Daoy (cell line): ENCODE results near the gene CCT2. TPM values are rescaled to one million over a fixed set of nuclear protein-coding genes. Genes with fewer than 3 reads are reported as not detected.
A peak's percentile ranks its signal among the peaks of the same experiment; 100 is the strongest.

Experiments
- DNase-seq: peaks from one replicate; pipeline ENCODE4 v3.0.0-alpha.2; 2015; ENCODE audit warnings: low read depth
- total RNA-seq: library from RNA; depleted of rRNA; stranded (reverse); fragments of >200 nt; shearing (Covaris generic); gene quantifications from 2 replicates; pipeline ENCODE4 v1.2.3, GENCODE V29; 2014; rRNA removed

The CCT2 gene
- total RNA-seq: 735 and 797 TPM in 2 replicates

DNA sequence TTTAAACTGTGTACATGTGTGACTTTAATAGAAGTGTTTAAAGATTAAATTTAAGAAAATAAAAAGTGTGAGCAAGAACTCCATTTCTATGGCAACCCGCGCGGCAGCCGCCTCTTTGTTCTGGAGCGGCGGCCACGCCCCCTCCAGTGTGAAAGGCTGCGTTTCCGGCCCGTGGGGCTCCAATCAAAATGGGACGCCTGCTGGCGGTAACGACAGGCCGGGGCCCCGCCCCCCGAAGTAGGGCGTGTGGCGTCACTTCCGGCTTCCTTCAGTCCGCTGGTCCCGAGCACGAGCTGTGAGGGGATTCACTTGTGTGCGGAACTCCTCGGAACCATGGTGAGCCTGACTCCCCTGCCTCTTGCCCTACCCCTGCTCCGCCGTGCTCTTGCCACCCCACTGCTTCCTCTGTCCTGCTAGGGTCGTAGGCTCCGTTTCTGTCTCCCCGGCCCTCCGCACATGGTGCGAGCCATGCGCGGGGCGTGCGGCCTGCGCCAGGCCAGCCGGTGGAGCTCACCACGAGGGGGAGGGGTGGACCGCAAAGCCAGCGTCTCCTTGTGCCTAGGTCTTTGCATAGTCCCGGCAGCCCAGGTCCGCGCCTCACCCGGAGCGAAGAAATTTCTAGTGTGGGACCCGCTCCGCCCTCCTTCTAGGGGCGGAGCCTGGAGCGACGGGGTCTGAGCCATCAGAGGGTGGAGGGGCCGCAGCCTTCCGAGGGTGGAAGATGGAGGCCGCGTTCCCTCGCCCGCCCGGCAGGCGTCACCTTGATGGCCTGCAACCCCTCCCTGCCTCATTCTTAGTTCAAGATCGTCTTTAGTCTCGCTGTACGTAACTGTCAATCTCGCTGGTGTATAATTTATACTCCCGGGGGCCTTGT, at the start of gene CCT2:
Gene CCT2, plus strand, starts transcription at position 271 of the 874 bp plus-strand sequence. Its CDS starts 63 bp downstream, at position 334.
- DNase-seq: peak; percentile 98

DNA sequence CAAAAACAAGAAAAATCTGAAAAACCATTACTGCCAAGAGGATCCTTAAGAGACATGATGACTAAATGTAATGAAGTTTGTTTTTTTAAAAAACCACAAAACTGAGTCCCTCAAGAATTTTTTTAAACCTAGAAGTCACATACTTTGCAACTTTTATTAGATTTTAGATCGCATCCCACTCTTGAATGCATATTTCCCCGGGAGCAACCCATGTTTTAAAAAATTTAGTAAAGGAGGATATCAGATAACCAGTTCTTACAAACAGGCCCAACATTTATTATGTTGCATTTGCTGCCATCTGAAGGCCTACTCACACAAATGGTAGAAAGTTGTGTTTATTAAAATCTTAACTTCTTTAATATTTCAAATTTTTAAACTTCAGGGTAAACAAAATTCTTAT, 44.3 kb upstream of the CCT2 start:
- DNase-seq: no peak

DNA sequence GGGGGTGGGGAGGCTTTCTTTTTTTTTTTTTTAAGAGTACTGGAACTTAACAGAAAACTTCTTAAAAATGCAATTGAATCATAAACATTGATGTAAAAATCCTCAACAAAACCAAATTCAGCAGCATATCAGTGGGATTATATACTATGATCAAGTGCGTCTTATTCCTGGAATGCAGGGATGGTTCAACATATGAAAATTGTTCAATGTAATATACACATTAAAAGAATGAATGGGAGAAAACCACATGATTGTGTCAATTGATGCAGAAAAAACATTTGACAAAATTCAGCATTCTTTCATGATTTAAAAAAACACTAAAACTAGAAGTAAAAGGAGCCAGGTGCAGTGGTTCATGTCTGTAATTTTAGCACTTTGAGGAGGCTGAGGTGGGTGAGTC, 41.2 kb upstream of the CCT2 start:
- no peak for DNase-seq

- no peak for DNase-seq
Observed at GRCh38 chr12:69545081-69545480, 40.2 kb upstream of the CCT2 start.

GRCh38 chr12:69546693-69547438, 38.4 kb upstream of the CCT2 start:
- DNase-seq: no peak

DNA sequence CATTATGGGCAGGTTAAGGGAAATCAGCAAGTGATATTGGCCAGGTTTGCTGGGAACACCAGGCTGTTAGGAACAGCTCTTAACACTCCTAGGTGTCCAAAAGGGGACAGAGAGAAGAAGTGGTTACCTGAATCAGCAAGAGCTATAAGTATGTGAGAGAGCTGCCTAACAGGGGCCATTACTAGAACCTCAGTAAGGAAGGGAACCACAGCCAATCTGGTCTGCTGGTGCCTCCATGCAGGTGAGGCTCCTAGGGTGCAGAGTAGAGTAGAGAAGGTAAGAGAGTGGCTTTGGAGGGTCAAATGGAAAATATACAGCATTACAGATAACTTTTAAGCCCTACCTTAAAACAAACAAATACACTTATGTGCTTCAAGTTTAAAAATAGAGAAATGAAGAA, 36.6 kb upstream of the CCT2 start:
- DNase-seq: no peak

DNA sequence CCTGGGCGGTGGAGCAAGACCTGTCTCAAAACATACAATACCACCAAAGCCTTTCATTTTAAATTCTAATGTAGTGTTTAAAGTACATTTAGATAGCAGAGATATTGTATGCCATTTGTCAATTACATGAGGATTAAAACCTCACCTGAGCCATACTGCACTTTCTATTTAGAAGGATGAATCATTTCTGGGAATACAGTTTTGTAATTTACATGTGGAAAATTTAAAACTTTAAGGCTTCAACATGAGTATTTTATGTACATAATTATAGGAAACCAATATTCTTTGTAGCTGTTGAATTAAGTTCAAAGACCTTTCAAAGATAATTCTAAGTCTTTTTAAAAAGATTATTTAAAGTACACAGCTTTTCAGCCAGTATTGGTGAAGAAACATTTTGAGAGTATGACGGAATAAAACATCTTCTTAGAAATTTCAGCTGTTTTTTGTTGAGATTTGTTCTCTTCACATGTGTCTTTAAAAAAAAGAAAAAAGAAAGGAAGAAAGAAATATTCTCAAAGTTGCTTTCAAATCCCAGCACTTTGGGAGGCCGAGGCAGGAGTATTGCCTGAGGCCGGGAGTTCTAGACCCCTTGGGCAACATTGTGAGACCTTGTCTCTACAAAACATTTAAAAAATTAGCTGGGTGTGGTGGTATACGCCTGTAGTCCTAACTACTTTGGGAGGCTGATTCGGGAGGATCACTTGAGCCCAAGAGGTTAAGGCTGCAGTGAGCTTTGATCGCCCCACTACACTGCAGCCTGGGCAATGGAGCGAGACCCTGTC, 34.5 kb upstream of the CCT2 start:
- no peak for DNase-seq

DNA sequence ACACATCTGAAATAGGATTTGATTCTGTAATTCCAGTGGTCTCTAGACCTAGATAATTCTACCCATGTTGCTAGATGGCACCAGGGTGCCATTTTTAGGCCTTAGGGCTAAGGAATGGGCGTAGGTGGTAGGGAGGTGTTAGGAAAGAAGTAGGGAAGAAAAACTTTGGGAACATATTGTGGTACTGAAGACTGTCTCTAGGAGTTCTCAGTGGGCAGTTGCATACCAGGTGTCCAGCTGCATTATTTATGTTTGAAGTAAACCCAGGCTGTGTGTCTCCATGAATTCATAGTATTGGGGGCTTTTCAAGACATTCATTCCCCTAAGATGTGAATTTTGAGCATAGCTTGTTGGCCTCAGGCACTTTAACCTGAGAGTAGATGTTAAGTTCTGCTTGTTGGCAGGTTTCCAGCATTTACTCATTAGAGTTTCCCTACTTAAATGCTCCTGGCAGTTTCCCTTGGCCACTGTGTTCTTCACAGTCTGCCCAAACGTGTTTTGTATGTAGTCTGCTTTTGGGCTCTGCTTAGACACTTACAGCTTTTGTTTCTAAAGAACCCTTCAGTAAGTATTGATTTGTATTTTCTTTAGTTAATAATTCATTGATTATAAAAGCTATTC, 31.5 kb upstream of the CCT2 start:
- DNase-seq: peak; percentile 56

DNA sequence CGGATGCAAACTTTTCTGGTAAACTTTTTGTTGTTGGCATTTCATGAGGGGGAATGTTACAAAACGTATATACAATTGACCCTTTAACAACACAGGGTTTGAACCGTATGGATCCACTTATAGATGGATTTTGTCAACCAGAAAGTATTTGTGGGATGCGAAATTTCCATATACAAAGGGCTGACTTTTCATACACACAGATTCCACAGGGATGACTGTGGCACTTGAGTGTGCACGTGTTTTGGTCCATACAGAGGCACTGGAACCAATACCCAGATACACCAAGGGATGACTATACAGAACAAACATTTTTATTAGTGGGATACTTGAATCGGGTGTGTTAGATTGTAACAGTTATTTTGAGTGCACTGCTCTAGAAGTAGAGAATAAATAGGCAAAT, 29.8 kb upstream of the CCT2 start:
- peak; percentile 87 for DNase-seq

GRCh38 chr12:69556383-69556782, 28.9 kb upstream of the CCT2 start:
- no peak for DNase-seq

DNA sequence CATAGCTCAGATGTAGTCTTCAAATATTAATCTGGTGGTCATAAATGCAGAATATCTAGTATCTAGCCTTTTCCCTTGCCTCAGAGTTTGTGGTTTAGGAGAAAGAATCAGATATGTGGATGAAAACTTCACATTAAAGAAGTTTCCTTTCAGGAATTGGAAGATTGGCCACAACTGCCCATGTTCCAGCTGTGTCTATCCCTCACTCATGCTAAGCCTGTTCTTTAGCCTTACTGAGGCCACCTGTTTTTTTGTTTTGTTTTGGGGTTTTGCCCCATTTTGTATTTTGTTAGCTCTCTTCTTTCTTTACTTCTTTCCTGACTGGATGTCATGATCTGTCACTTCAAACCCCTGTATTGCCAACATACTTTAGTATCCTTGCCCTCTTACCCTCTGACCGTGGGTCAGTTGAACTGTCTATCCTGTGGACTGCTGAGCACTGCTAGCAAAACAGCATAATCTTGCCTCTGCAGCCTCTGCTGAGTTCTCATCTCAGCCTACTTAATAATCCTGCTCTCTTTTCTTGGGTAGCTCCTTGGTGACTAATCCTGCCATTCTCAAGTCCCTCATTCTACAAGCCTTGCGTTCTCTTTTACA, 22.0 kb upstream of the CCT2 start:
- no peak for DNase-seq

- no peak for DNase-seq
Observed at GRCh38 chr12:69566603-69567002, 18.7 kb upstream of the CCT2 start.

GRCh38 chr12:69569236-69569635, 16.0 kb upstream of the CCT2 start:
- peak; percentile 32 for DNase-seq

DNA sequence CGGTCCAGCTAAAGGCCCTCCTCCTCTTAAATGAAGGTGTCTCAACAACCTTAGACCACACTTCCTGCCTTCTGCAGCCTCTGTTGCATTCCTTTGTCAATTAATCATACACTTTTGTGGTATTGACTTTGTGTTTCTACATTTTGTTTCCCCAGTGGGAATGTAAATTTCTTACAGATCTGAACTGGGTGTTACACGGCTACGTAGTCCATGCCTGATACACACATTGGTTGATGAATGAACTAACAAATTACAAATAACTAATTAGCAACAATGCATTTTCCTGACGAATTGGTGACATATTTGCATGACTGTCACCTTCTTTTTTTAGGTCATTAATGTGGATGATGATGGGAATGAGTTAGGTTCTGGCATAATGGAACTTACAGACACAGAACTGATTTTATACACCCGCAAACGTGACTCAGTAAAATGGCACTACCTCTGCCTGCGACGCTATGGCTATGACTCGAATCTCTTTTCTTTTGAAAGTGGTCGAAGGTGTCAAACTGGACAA, 15.2 kb upstream of the CCT2 start:
- DNase-seq: no peak

DNA sequence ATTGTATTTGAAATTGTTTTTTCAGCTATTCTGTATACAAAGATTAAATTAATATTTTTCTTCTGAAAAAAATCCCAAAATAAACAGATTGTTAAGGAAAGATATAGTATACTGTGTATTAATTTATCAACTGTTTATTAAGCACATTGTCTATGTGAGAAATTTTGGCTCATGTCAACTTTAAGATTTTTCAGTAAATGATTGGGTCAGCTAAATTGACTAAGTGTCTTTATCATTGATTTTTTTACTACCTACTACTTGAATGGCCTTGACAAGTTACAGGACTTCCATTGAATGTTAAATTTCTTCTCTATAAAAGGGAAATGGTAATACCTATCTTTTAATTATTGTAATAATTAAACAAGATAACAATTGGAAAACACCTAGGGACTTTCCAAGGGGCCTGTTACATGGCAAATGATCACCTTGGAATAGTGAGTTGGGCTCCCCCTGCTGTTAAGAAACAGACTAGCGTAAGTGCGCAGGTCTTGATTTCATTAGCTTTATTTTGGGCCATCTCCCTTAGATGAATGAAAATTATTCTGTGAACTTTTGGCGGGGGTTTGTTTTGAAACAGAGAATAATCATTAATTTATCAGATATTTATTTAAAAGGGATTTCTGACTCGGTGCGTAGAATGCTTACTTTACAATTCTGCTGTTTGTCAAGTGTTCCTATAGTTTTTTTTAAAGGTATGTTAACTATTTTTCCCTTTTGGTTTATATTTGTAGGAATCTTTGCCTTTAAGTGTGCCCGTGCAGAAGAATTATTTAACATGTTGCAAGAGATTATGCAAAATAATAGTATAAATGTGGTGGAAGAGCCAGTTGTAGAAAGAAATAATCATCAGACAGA, 14.5 kb upstream of the CCT2 start:
- DNase-seq: peak; percentile 61

GRCh38 chr12:69575346-69575745, 9.9 kb upstream of the CCT2 start:
- DNase-seq: no peak

DNA sequence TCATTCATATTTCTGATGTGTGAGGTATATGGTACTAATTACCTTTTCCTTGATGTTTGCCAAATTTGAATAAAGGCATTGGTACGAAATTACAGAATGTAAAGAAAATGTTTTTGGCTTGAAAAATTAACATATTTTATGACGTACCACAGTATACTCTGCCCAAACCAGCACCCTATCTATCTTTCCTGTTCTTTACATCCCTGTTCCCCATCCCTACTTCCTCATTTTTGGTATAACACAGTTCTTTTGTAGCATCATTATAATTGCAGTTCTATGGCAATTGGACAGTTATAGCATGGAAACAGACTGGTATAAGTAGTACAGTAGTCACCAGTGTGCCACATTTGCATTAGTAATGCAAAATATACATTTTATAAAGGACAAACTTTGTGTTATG, 7.0 kb upstream of the CCT2 start:
- no peak for DNase-seq

DNA sequence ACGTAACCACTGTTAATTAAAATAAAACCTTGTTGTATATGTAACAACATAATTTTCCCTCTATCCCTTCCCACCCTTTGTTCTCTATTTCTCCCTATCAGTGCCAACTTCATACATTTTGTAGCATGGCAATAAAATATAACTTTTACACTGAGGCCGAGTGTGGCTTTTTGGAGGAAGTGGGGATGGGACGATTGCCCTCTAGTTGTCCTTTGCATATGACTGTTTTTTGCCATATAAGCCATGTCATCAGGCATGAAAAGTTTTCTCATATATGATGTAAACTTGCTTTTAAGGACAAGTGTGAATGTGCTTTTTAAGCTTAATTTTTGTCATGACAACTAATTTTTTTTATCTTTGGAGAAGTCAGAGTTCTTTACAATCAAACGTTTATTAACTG, 6.2 kb upstream of the CCT2 start:
- no peak for DNase-seq

DNA sequence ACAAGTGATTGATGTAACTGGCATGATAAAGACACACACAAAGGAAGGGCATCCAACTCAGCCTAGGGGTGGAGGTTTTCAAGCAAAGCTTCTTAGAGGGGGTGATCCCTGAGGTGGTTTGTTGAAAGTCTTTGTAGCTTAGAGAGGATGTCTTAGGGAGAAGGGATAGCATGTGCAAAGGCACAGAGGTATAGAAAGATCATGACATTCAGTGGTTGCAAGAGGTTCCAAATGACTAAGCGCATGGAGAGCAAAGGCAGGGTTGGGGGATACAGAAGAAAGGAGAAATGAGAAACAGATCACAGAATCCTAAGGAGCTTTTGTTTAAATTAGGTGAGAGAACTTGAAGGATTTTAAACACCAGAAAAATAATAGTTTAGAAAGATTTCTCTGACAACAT, 5.2 kb upstream of the CCT2 start:
- DNase-seq: no peak

DNA sequence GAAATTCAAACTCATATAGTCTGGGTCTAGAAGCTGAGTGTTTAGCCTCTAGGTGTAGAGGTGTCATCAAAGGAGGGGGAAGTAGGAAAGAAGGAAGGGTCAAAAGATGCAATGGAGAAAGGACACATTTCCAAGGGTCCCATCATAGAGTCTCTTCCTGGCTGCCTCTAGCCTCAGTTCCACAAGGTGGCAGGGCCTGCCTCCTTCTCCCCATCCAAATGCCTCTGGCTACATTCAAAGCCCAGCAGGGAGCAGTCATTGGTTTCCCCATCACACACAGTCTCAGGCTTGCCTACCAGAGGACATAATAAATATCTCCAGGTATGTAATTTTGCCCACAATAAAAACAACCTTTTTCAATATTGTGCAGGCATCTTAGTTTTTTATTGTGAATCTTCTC, 2.1 kb upstream of the CCT2 start:
- DNase-seq: peak; percentile 16
